GM12878 (cell line): ENCODE data around the gene SORL1. TPM values are rescaled to one million over a fixed set of nuclear protein-coding genes. Genes with fewer than 3 reads are reported as not detected.
A peak's percentile ranks its signal among the peaks of the same experiment; 100 is the strongest.

Source experiments
- BCL3 ChIP-seq: IDR thresholded peaks from 2 replicates; pipeline ENCODE4 v1.6.1; 2011; ENCODE audit warnings: borderline replicate concordance, low read depth, mild to moderate bottlenecking, moderate library complexity, low read length; ENCODE audit not compliant: insufficient read depth, poor library complexity, severe bottlenecking
- CBX3 ChIP-seq: fragments of 200-600 bp; sonication (generic); IDR thresholded peaks from 2 replicates; pipeline ENCODE4 v1.6.1; 2016; ENCODE audit warnings: low read depth, borderline replicate concordance
- CREB1 ChIP-seq: IDR thresholded peaks from 2 replicates; pipeline ENCODE4 v1.6.1; 2012; ENCODE audit warnings: low read depth, mild to moderate bottlenecking, inconsistent platforms
- DPF2 ChIP-seq: fragments of 450-650 bp; IDR thresholded peaks from 2 replicates; pipeline ENCODE4 v1.6.1; 2017; ENCODE audit warnings: mild to moderate bottlenecking
- EGR1 ChIP-seq, 2 experiments: IDR thresholded peaks; 1 replicate in 1 of 2; 2 replicates in 1 of 2; pipeline ENCODE4 v1.6.1; 2011 to 2012; ENCODE audit warnings: low read depth in 2 of 2, low read length in 2 of 2, borderline replicate concordance in 1 of 2, mild to moderate bottlenecking in 1 of 2, moderate library complexity in 1 of 2
- EP300 ChIP-seq, 2 experiments: fragments of 150-350 bp in 1 of 2; IDR thresholded peaks; 2 replicates each; pipeline ENCODE4 v1.6.1; 2011 to 2012; ENCODE audit warnings: low read depth in 2 of 2, low read length in 2 of 2, borderline replicate concordance in 1 of 2, improper control_type of control experiment in 1 of 2, inconsistent platforms in 1 of 2; ENCODE audit not compliant: control insufficient read depth in 1 of 2
- ESRRA ChIP-seq: IDR thresholded peaks from 2 replicates; pipeline ENCODE4 v1.6.1; 2012; ENCODE audit warnings: mild to moderate bottlenecking, low read length, improper control_type of control experiment
- GATAD2B ChIP-seq: fragments of 450-650 bp; conservative IDR thresholded peaks from 2 replicates; pipeline ENCODE4 v1.6.1; 2017; ENCODE audit warnings: low read depth, mild to moderate bottlenecking, moderate library complexity
- IKZF2 ChIP-seq, 2 experiments: fragments of 450-650 bp; IDR thresholded peaks; 2 replicates each; pipeline ENCODE4 v1.6.1; 2017; ENCODE audit warnings: mild to moderate bottlenecking in 2 of 2, moderate library complexity in 2 of 2
- KAT2A ChIP-seq: conservative IDR thresholded peaks from 2 replicates; pipeline ENCODE4 v1.6.1; 2011; ENCODE audit warnings: low read depth, low read length; ENCODE audit not compliant: control insufficient read depth
- MEF2A ChIP-seq: IDR thresholded peaks from 2 replicates; pipeline ENCODE4 v1.6.1; 2011; ENCODE audit warnings: low read depth, mild to moderate bottlenecking, low read length, moderate library complexity; ENCODE audit not compliant: insufficient read depth
- MEF2B ChIP-seq: fragments of 450-650 bp; IDR thresholded peaks from 2 replicates; pipeline ENCODE4 v1.6.1; 2018; ENCODE audit warnings: mild to moderate bottlenecking, moderate library complexity; ENCODE audit not compliant: partially characterized antibody, poor library complexity, severe bottlenecking
- NBN ChIP-seq: fragments of 450-650 bp; IDR thresholded peaks from 2 replicates; pipeline ENCODE4 v1.6.1; 2016
- NFIC ChIP-seq: IDR thresholded peaks from 2 replicates; pipeline ENCODE4 v1.6.1; 2012; ENCODE audit warnings: low read depth, mild to moderate bottlenecking, inconsistent platforms, low read length, moderate library complexity
- PAX5 ChIP-seq: IDR thresholded peaks from 2 replicates; pipeline ENCODE4 v1.6.1; 2011; ENCODE audit warnings: low read depth, low read length, borderline replicate concordance
- POU2F2 ChIP-seq: IDR thresholded peaks from 3 replicates; pipeline ENCODE4 v1.6.1; 2011; ENCODE audit warnings: low read depth, mild to moderate bottlenecking, low read length, borderline replicate concordance
- RCOR1 ChIP-seq: conservative IDR thresholded peaks from 2 replicates; pipeline ENCODE4 v1.6.1; 2012; ENCODE audit warnings: low read depth, low read length, improper control_type of control experiment
- RUNX3 ChIP-seq: IDR thresholded peaks from 2 replicates; pipeline ENCODE4 v1.6.1; 2012; ENCODE audit warnings: low read length, inconsistent platforms
- SMC3 ChIP-seq: IDR thresholded peaks from 2 replicates; pipeline ENCODE4 v1.6.1; 2011; ENCODE audit warnings: low read length, improper control_type of control experiment, borderline replicate concordance
- SPI1 ChIP-seq: IDR thresholded peaks from 2 replicates; pipeline ENCODE4 v1.6.1; 2011; ENCODE audit warnings: low read depth, mild to moderate bottlenecking, low read length, moderate library complexity, borderline replicate concordance; ENCODE audit not compliant: insufficient read depth
- ZBTB40 ChIP-seq: fragments of 450-650 bp; IDR thresholded peaks from 2 replicates; pipeline ENCODE4 v1.6.1; 2016; ENCODE audit warnings: mild to moderate bottlenecking, moderate library complexity, borderline replicate concordance
- ZSCAN29 ChIP-seq: fragments of 450-650 bp; IDR thresholded peaks from 2 replicates; pipeline ENCODE4 v1.6.1; 2017; ENCODE audit warnings: mild to moderate bottlenecking, moderate library complexity
- polyA plus RNA-seq, 11 experiments: library from polyadenylated mRNA; depleted of rRNA in 4 of 11; unstranded in 6 of 11; stranded (reverse) in 5 of 11; fragments of >200 nt; fragmentation: Nextera tagmentation in 4 of 11; fragmentation: Illumina TruSeq in 1 of 11; extraction: Ambion mirVana in 4 of 11; extraction: Trizol in 1 of 11; gene quantifications; 1 replicate in 1 of 11; 2 replicates in 10 of 11; pipeline versions ENCODE4 v1.2.1 to v1.2.3, GENCODE V29; 2011 to 2016; ENCODE audit warnings: inconsistent platforms in 2 of 11, missing spikeins in 2 of 11, low read depth in 1 of 11
- total RNA-seq, 4 experiments: library from RNA; depleted of rRNA in 3 of 4; stranded (reverse); fragments of >200 nt in 3 of 4; fragmentation: Illumina TruSeq in 1 of 4; extraction: Trizol in 1 of 4; gene quantifications; 2 replicates each; pipeline versions ENCODE4 v1.2.1 to v1.2.3, GENCODE V29; 2013 to 2021

SORL1 gene
- total and polyA plus RNA-seq, 10 of the 15 experiments (the other 5 are each of a cell fraction or from before 2014, with no cell fraction given): 20.2 to 107 (median 59.9) TPM

- no peak for TF ChIP-seq BCL3
- TF ChIP-seq ZBTB40: no peak
- TF ChIP-seq IKZF2 (IDR thresholded peaks at IDR 0.05): peak; percentile 56 to 57
- TF ChIP-seq CBX3: no peak
- 0 out of 3 replicates have a peak, but pooled peaks of 1 of the 2 experiments have one; percentile 10 for TF ChIP-seq EGR1 (IDR thresholded peaks at IDR 0.05; ENCODE audit: borderline replicate concordance in 1 of 2, low read depth in 2 of 2, low read length in 2 of 2)
- TF ChIP-seq CREB1: peak; percentile 37; the same call in 1 of the 2 replicates
- peak in 1 of 2 experiments; percentile 40; a peak in 1 of 4 replicates for TF ChIP-seq EP300 (IDR thresholded peaks at IDR 0.05; ENCODE audit: borderline replicate concordance in 1 of 2, control insufficient read depth in 1 of 2, low read depth in 2 of 2, low read length in 2 of 2)
- TF ChIP-seq SMC3: peak; percentile 21; the same call in 1 of the 2 replicates
- peak; percentile 29; the same call in 1 of the 3 replicates for TF ChIP-seq POU2F2
- peak; percentile 86 for TF ChIP-seq MEF2B
- TF ChIP-seq ESRRA: no peak
- TF ChIP-seq NFIC: peak; percentile 69; the same call in 1 of the 2 replicates
- TF ChIP-seq GATAD2B: 0 out of 2 replicates have a peak, but pooled peaks have one; percentile 29
- no peak; the same call in 1 of the 2 replicates for TF ChIP-seq NBN
- peak; percentile 51 for TF ChIP-seq RUNX3
- TF ChIP-seq ZSCAN29: no peak
- TF ChIP-seq SPI1: peak; percentile 20; the same call in 1 of the 2 replicates
- peak; percentile 18; the same call in 1 of the 2 replicates for TF ChIP-seq DPF2
- TF ChIP-seq RCOR1: no peak
- no peak for TF ChIP-seq KAT2A
- TF ChIP-seq MEF2A: no peak
- TF ChIP-seq PAX5: peak; percentile 9; the same call in 1 of the 2 replicates
Observed at GRCh38 chr11:121482231-121483129, 30.4 kb downstream of the SORL1 start (continued).
